ENCODE results near the gene ADARB2.

ADARB2 gene

GRCh38 chr10:1660815-1661214, 76.5 kb downstream of the ADARB2 start:
- DNase-seq: no peak

GRCh38 chr10:1660386-1660785, 76.9 kb downstream of the ADARB2 start:
- DNase-seq: no peak

GRCh38 chr10:1659221-1659791, 78.0 kb downstream of the ADARB2 start:
- no peak for DNase-seq

- no peak for DNase-seq
Measured at GRCh38 chr10:1658658-1659057, 78.7 kb downstream of the ADARB2 start.

GRCh38 chr10:1657479-1657878, 79.8 kb downstream of the ADARB2 start:
- no peak for DNase-seq

- no peak for DNase-seq
Measured at GRCh38 chr10:1655367-1655766, 82.0 kb downstream of the ADARB2 start.

GRCh38 chr10:1654811-1655356, 82.4 kb downstream of the ADARB2 start:
- DNase-seq: no peak

- DNase-seq: no peak
Measured at GRCh38 chr10:1654247-1654646, 83.1 kb downstream of the ADARB2 start.

- no peak for DNase-seq
Measured at GRCh38 chr10:1653321-1653720, 84.0 kb downstream of the ADARB2 start.

- no peak for DNase-seq
Measured at GRCh38 chr10:1652151-1652550, 85.2 kb downstream of the ADARB2 start.

GRCh38 chr10:1651270-1651966, 85.9 kb downstream of the ADARB2 start:
- no peak for DNase-seq

GRCh38 chr10:1650542-1651269, 86.6 kb downstream of the ADARB2 start:
- no peak for DNase-seq

- no peak for DNase-seq
Measured at GRCh38 chr10:1648648-1649047, 88.7 kb downstream of the ADARB2 start.

- no peak for DNase-seq
Measured at GRCh38 chr10:1646332-1646731, 91.0 kb downstream of the ADARB2 start.

- DNase-seq: no peak
Measured at GRCh38 chr10:1645896-1646295, 91.4 kb downstream of the ADARB2 start.

- no peak for DNase-seq
Measured at GRCh38 chr10:1644191-1644711, 93.1 kb downstream of the ADARB2 start.

- no peak for DNase-seq
Measured at GRCh38 chr10:1643908-1644179, 93.5 kb downstream of the ADARB2 start.

- no peak for DNase-seq
Measured at GRCh38 chr10:1643161-1643907, 94.0 kb downstream of the ADARB2 start.

- no peak for DNase-seq
Measured at GRCh38 chr10:1642600-1643160, 94.6 kb downstream of the ADARB2 start.

GRCh38 chr10:1641402-1641801, 95.9 kb downstream of the ADARB2 start:
- DNase-seq: no peak

GRCh38 chr10:1638889-1639419, 98.4 kb downstream of the ADARB2 start:
- no peak for DNase-seq

GRCh38 chr10:1635340-1635739, 102.0 kb downstream of the ADARB2 start:
- no peak for DNase-seq

- no peak for DNase-seq
Measured at GRCh38 chr10:1634239-1634638, 103.1 kb downstream of the ADARB2 start.

Measured in AML-193 (cell line).